ENCODE results near the gene BOK. TPM values are rescaled to one million over a fixed set of nuclear protein-coding genes. Genes with fewer than 3 reads are reported as not detected.
"Not testable (repeated sequence)": the region's sequence is repeated elsewhere in the genome, so short reads cannot be mapped to it uniquely, and the experiment has no call there.

Gene BOK
- total RNA-seq, 1 experiment from 2014 or later, result 33.9 TPM

- Mint-ChIP-seq H3K36me3 (ENCODE audit: insufficient read depth in 1 of 3, low read depth in 3 of 3) (peaks cover 1 to 9% (median 6%) of the 10 kb centered on the region in 3 experiments; a peak in 5 of 7 replicates), H3K4me1 (peaks cover 9% of the 10 kb centered on the region in 2 experiments), H3K9me3 (peaks cover 12 to 18% of the 10 kb centered on the region in 2 experiments), H3K4me3 (no peak overlapping the region), H3K27me3 (ENCODE audit: low read depth) (no peaks in the 10 kb centered on the region; the same call in 1 of the 2 replicates), H3K27ac (0 out of 7 replicates have a peak overlapping the region, but pooled peaks of 1 of the 3 experiments have one; percentile 35)
- no peaks in the 10 kb centered on the region for H3K4me1 ChIP-seq (ENCODE audit: insufficient read depth, low read length)
- no peak overlapping the region for H3K4me2 ChIP-seq (ENCODE audit: insufficient read depth, insufficient read length, low read length)
- no peaks in the 10 kb centered on the region for H4K20me1 ChIP-seq (ENCODE audit: control insufficient read depth, insufficient read depth, insufficient read length)
- H3K79me2 ChIP-seq (ENCODE audit: insufficient read depth, low read length), result no peaks in the 10 kb centered on the region
- no peak overlapping the region for H2BK20ac ChIP-seq (ENCODE audit: low read depth, low read length, poor library complexity, severe bottlenecking)
- no peak for TF ChIP-seq CTCF (conservative IDR thresholded peaks at IDR 0.05)
- no peak overlapping the region for H3K23ac ChIP-seq (ENCODE audit: insufficient read length, low read depth, low read length)
- DNase-seq, result no peak
- H2BK120ac ChIP-seq (ENCODE audit: low read depth, low read length, poor library complexity, severe bottlenecking), result no peak overlapping the region
- H4K91ac ChIP-seq (ENCODE audit: insufficient read length, low read depth, low read length), result no peak overlapping the region
- no peak overlapping the region for H2BK5ac ChIP-seq (ENCODE audit: insufficient read length, low read length)
- no peak overlapping the region for H2BK12ac ChIP-seq (ENCODE audit: insufficient read length, low read depth, low read length)
- no peak overlapping the region for H3K9ac ChIP-seq (ENCODE audit: extremely low read depth, insufficient read length, low read length)
- H3K14ac ChIP-seq (ENCODE audit: insufficient read depth, low read length), result no peak overlapping the region
- H3K27me3 ChIP-seq (ENCODE audit: insufficient read depth, low read length), result no peaks in the 10 kb centered on the region
- H3K23me2 ChIP-seq (ENCODE audit: insufficient read length, low read depth, low read length, poor library complexity, severe bottlenecking), result no peaks in the 10 kb centered on the region
- H2AFZ ChIP-seq (ENCODE audit: low read length), result no peak overlapping the region
- no peak overlapping the region for H4K8ac ChIP-seq (replicated peaks; ENCODE audit: insufficient read length, low read depth, low read length)
- no peaks in the 10 kb centered on the region for H3K9me3 ChIP-seq (ENCODE audit: control insufficient read depth, low read depth, low read length)
- WGBS (ENCODE audit: extremely low coverage, insufficient read length, low lambda C conversion rate), result no CpG with 5 or more reads among the region's 5 CpGs
- no peak overlapping the region for H3T11ph ChIP-seq (ENCODE audit: low read length)
- no peak overlapping the region for H3K56ac ChIP-seq (ENCODE audit: insufficient read length, low read depth, low read length)
- no peak overlapping the region for H4K5ac ChIP-seq (ENCODE audit: insufficient read length, low read depth, low read length)
- no peak overlapping the region for H2AK5ac ChIP-seq (ENCODE audit: insufficient read length, low read length)
- H3K27ac ChIP-seq (ENCODE audit: insufficient read length, low read depth, low read length), result no peak overlapping the region
- H3K4ac ChIP-seq (ENCODE audit: low read depth, low read length), result no peak overlapping the region
- H3K79me1 ChIP-seq (ENCODE audit: insufficient read depth, low read depth, low read length, poor library complexity, severe bottlenecking), result no peaks in the 10 kb centered on the region
- H3K18ac ChIP-seq (ENCODE audit: insufficient read length, low read depth, low read length), result no peak overlapping the region
- no peak overlapping the region for H2BK15ac ChIP-seq (ENCODE audit: low read depth, low read length)
These were observed 36.1 kb upstream of the BOK start for GRCh38 chr2:241522477-241522876.

DNA sequence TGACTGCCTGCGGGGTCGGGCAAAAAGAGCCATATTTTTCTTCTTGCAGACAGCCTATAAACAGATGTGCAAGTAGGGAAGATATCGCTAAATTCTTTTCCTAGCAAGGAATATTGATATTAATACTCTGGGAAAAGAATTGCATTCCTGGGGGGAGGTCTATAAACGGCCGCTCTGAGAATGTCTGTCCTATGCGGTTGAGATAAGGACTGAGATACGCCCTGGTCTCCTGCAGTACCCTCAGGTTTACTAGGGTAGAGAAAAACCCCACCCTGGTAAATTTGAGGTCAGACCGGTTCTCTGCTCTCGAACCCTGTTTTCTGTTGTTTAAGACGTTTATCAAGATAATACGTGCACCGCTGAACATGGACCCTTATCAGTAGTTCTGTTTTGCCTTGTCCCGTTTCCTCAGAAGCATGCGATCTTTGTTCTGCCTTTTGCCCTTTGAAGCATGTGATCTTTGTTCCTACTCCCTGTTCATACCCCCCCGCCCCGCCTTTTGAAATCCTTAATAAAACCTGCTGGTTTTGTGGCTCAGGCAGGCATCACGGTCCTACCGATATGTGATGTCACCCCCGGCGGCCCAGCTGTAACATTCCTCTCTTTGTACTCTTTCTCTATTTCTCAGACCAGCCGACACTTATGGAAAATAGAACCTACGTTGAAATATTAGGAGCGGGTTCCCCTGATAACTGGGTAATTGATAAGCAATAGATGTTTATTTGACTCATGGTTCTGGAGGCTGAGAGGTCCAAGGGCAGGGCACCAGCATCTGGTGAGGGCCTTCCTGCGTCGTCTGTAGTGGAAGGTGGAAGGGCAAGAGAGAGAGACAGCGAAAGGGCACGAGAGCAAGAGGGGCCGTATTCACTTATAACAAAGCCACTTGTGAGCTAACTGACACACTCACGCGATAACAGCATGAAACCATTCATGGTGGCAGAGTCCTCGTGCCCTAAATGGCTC is 32.4 kb upstream of the BOK start:
- H3K14ac ChIP-seq (ENCODE audit: insufficient read depth, low read length); H3K4me3 Mint-ChIP-seq; H3K27ac ChIP-seq (ENCODE audit: insufficient read length, low read depth, low read length); H3K56ac ChIP-seq (ENCODE audit: insufficient read length, low read depth, low read length); H3K79me2 ChIP-seq (ENCODE audit: insufficient read depth, low read length); H3K36me3 Mint-ChIP-seq (ENCODE audit: insufficient read depth in 1 of 3, low read depth in 3 of 3); H3K23ac ChIP-seq (ENCODE audit: insufficient read length, low read depth, low read length); H4K5ac ChIP-seq (ENCODE audit: insufficient read length, low read depth, low read length); H2AFZ ChIP-seq (ENCODE audit: low read length); H4K20me1 ChIP-seq (ENCODE audit: control insufficient read depth, insufficient read depth, insufficient read length); H3K9ac ChIP-seq (ENCODE audit: extremely low read depth, insufficient read length, low read length); H3K79me1 ChIP-seq (ENCODE audit: insufficient read depth, low read depth, low read length, poor library complexity, severe bottlenecking); H3K27me3 Mint-ChIP-seq (ENCODE audit: low read depth); H3K9me3 ChIP-seq (ENCODE audit: control insufficient read depth, low read depth, low read length); H3K4me1 ChIP-seq (ENCODE audit: insufficient read depth, low read length); H2BK20ac ChIP-seq (ENCODE audit: low read depth, low read length, poor library complexity, severe bottlenecking); H3K23me2 ChIP-seq (ENCODE audit: insufficient read length, low read depth, low read length, poor library complexity, severe bottlenecking); H2BK15ac ChIP-seq (ENCODE audit: low read depth, low read length); H3K4me2 ChIP-seq (ENCODE audit: insufficient read depth, insufficient read length, low read length); H3K4me1 Mint-ChIP-seq; H3K27me3 ChIP-seq (ENCODE audit: insufficient read depth, low read length); H4K91ac ChIP-seq (ENCODE audit: insufficient read length, low read depth, low read length); H2BK12ac ChIP-seq (ENCODE audit: insufficient read length, low read depth, low read length); H3T11ph ChIP-seq (ENCODE audit: low read length); H2BK5ac ChIP-seq (ENCODE audit: insufficient read length, low read length); H3K18ac ChIP-seq (ENCODE audit: insufficient read length, low read depth, low read length); H2BK120ac ChIP-seq (ENCODE audit: low read depth, low read length, poor library complexity, severe bottlenecking); H2AK5ac ChIP-seq (ENCODE audit: insufficient read length, low read length); DNase-seq; H4K8ac ChIP-seq (replicated peaks; ENCODE audit: insufficient read length, low read depth, low read length); H3K4ac ChIP-seq (ENCODE audit: low read depth, low read length): not testable (repeated sequence)
- H3K9me3 Mint-ChIP-seq, result peaks cover 12 to 18% of the 10 kb centered on the region in 2 experiments
- peak overlapping the region in 1 of 3 experiments; percentile 29; a peak in 1 of 7 replicates for H3K27ac Mint-ChIP-seq
- WGBS (ENCODE audit: extremely low coverage, insufficient read length, low lambda C conversion rate), result no CpG with 5 or more reads among the region's 31 CpGs
